SK-N-MC (cell line): ENCODE results near the gene ERGIC1.

Experiments
- EZH2 ChIP-seq: fragments of 200-600 bp; sonication (generic); IDR thresholded peaks from one replicate; pipeline ENCODE4 v1.6.1; 2017; ENCODE audit warnings: antibody characterized with exemption
- FOXP2 ChIP-seq: optimal IDR thresholded peaks from 2 replicates; pipeline ENCODE3; 2011; ENCODE audit warnings: mild to moderate bottlenecking, moderate library complexity; ENCODE audit not compliant: insufficient read depth; ENCODE audit errors: extremely low read length, control extremely low read depth
- POLR2AphosphoS5 ChIP-seq: IDR thresholded peaks from 2 replicates; pipeline ENCODE4 v1.6.1; 2012; ENCODE audit warnings: mild to moderate bottlenecking, low read depth, low read length, borderline replicate concordance

DNA sequence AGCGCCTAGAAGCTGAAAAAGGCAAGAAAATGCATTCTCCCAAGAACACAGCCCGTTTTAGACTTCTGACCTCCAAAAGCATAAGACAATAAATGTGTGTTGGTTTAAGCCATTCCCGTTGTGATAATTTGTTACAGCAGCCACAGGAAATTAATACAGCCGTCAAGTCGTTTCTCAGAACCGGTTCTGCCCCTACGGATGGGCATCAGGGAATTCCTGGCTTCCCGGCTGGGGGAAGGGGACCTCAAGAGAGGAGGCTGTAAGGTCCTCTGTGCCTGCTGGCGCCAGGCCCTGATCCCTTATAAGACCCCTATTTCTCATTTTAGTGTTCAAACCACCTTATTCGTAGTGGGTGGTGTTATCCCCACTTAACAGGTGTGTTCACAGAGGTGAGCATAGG lies 74.6 kb downstream of the ERGIC1 start:
- TF ChIP-seq POLR2AphosphoS5, result no peak
- TF ChIP-seq EZH2, result no peak
- no peak for TF ChIP-seq FOXP2
